ENCODE data around the gene KAZN. TPM values are rescaled to one million over a fixed set of nuclear protein-coding genes. Genes with fewer than 3 reads are reported as not detected.

The KAZN gene
- total RNA-seq, 1 donor from 2014 or later: 2.8 TPM

GRCh38 chr1:14614341-14614740, 15.9 kb downstream of the KAZN start:
- Histone ChIP-seq H3K27me3 (ENCODE audit: control insufficient read depth, insufficient read depth, low read length) (no peaks in the 10 kb centered on the region), H3K4me3 (ENCODE audit: low read depth, low read length) (no peak overlapping the region), H3K36me3 (ENCODE audit: control insufficient read depth, insufficient read depth, low read length) (no peaks in the 10 kb centered on the region)
- no peak for DNase-seq (ENCODE audit: low read depth)
- TF ChIP-seq CTCF (IDR thresholded peaks at IDR 0.05; ENCODE audit: insufficient read depth, low read length, poor library complexity, severe bottlenecking): no peak

GRCh38 chr1:14615549-14616218, 17.2 kb downstream of the KAZN start:
- Histone ChIP-seq H3K4me3 (ENCODE audit: low read depth, low read length) (no peak overlapping the region), H3K27me3 (ENCODE audit: control insufficient read depth, insufficient read depth, low read length) (no peaks in the 10 kb centered on the region), H3K36me3 (ENCODE audit: control insufficient read depth, insufficient read depth, low read length) (no peaks in the 10 kb centered on the region)
- no peak for DNase-seq (ENCODE audit: low read depth)
- no peak for TF ChIP-seq CTCF (IDR thresholded peaks at IDR 0.05; ENCODE audit: insufficient read depth, low read length, poor library complexity, severe bottlenecking)

GRCh38 chr1:14616632-14617396, 18.3 kb downstream of the KAZN start:
- Histone ChIP-seq H3K27me3 (ENCODE audit: control insufficient read depth, insufficient read depth, low read length) (no peaks in the 10 kb centered on the region), H3K36me3 (ENCODE audit: control insufficient read depth, insufficient read depth, low read length) (no peaks in the 10 kb centered on the region), H3K4me3 (ENCODE audit: low read depth, low read length) (no peak overlapping the region)
- DNase-seq (ENCODE audit: low read depth): no peak
- no peak for TF ChIP-seq CTCF (IDR thresholded peaks at IDR 0.05; ENCODE audit: insufficient read depth, low read length, poor library complexity, severe bottlenecking)

GRCh38 chr1:14617791-14618190, 19.3 kb downstream of the KAZN start:
- Histone ChIP-seq H3K4me3 (ENCODE audit: low read depth, low read length) (no peak overlapping the region), H3K27me3 (ENCODE audit: control insufficient read depth, insufficient read depth, low read length) (no peaks in the 10 kb centered on the region), H3K36me3 (ENCODE audit: control insufficient read depth, insufficient read depth, low read length) (no peaks in the 10 kb centered on the region)
- no peak for TF ChIP-seq CTCF (IDR thresholded peaks at IDR 0.05; ENCODE audit: insufficient read depth, low read length, poor library complexity, severe bottlenecking)
- DNase-seq (ENCODE audit: low read depth): no peak

- Histone ChIP-seq H3K27me3 (ENCODE audit: control insufficient read depth, insufficient read depth, low read length) (no peaks in the 10 kb centered on the region), H3K36me3 (ENCODE audit: control insufficient read depth, insufficient read depth, low read length) (no peaks in the 10 kb centered on the region), H3K4me3 (ENCODE audit: low read depth, low read length) (no peak overlapping the region)
- DNase-seq (ENCODE audit: low read depth): no peak
- no peak for TF ChIP-seq CTCF (IDR thresholded peaks at IDR 0.05; ENCODE audit: insufficient read depth, low read length, poor library complexity, severe bottlenecking)
Observed at GRCh38 chr1:14620941-14621340, 22.5 kb downstream of the KAZN start.

All from kidney epithelial cell (primary cell).